Esophagus squamous epithelium (tissue), 5 donors: ENCODE data around the gene SIL1. TPM values are rescaled to one million over a fixed set of nuclear protein-coding genes. Genes with fewer than 3 reads are reported as not detected.

Experiments used
- DNase-seq: peaks from one replicate; lab custom pipeline; 2025; lab: John Stamatoyannopoulos, UW
- H3K27ac ChIP-seq, 4 donors: fragments of 200-600 bp; sonication (generic); one replicate each; pipeline ENCODE4 v1.5.1; 2016 to 2019; ENCODE audit warnings: mild to moderate bottlenecking in 1 of 4
- H3K27me3 ChIP-seq, 4 donors: fragments of 200-600 bp; sonication (generic); 1 replicate in 3 of 4; 2 replicates in 1 of 4; pipeline versions ENCODE4 v1.5.1 to v1.6.0; 2017 to 2021; ENCODE audit warnings: antibody characterized with exemption in 1 of 4
- H3K36me3 ChIP-seq, 3 donors: fragments of 200-600 bp; sonication (generic); one replicate each; pipeline ENCODE4 v1.5.1; 2016 to 2019
- H3K4me1 ChIP-seq, 3 donors: fragments of 200-600 bp; sonication (generic); one replicate each; pipeline ENCODE4 v1.5.1; 2017 to 2019
- H3K4me3 ChIP-seq, 4 donors: fragments of 200-600 bp; sonication (generic); 1 replicate in 3 of 4; 2 replicates in 1 of 4; pipeline ENCODE4 v1.5.1; 2016 to 2019; ENCODE audit warnings: mild to moderate bottlenecking in 2 of 4, moderate library complexity in 1 of 4
- H3K9me3 ChIP-seq, 3 donors: fragments of 200-600 bp; sonication (generic); one replicate each; pipeline ENCODE4 v1.5.1; 2016 to 2019
- CTCF ChIP-seq, 6 experiments: fragments of 450-650 bp in 4 of 6; fragments of 200-600 bp in 2 of 6; sonication (generic) in 2 of 6; IDR thresholded peaks; one replicate each; pipeline ENCODE4 v1.5.1; 2016 to 2019; ENCODE audit warnings: antibody characterized with exemption in 6 of 6, mild to moderate bottlenecking in 4 of 6, moderate library complexity in 4 of 6
- POLR2A ChIP-seq, 4 donors: fragments of 450-650 bp; IDR thresholded peaks; one replicate each; pipeline ENCODE4 v1.6.1; 2017; ENCODE audit warnings: antibody characterized with exemption in 4 of 4, mild to moderate bottlenecking in 4 of 4, moderate library complexity in 3 of 4
- WGBS, 2 donors: methylation state at CpG; one replicate each; pipeline ENCODE4 v1.1.5; 2018; 5-methylcytosine and 5-hydroxymethylcytosine counted together
- intact Hi-C: fragments of 100-400 bp; cut with DNase I; formaldehyde crosslinking; loops from one replicate; pipeline ENCODE4 v1.15.0; 2022
- total RNA-seq, 4 donors: library from RNA; depleted of rRNA; stranded (reverse); fragments of >200 nt; gene quantifications; one replicate each; pipeline ENCODE4 v1.1.0, GENCODE V29; 2016
- donor health status: DM: yes; HTN: yes; CAD: no.

SIL1 gene
- total RNA-seq, 4 donors from 2014 or later, result 18.0 to 34.6 (median 18.3) TPM

GRCh38 chr5:138911441-138911840, 286.7 kb downstream of the SIL1 start:
- intact Hi-C loops, result no loop called here
- no peak for DNase-seq
- no peaks in the 10 kb centered on the region for H3K27me3 ChIP-seq
- H3K9me3 ChIP-seq, result no peaks in the 10 kb centered on the region
- H3K36me3 ChIP-seq, result peaks cover 0 to 94% (median 0%) of the 10 kb centered on the region in 3 donors
- no peak overlapping the region for H3K4me3 ChIP-seq
- no peaks in the 10 kb centered on the region for H3K4me1 ChIP-seq
- H3K27ac ChIP-seq, result no peak overlapping the region
- TF ChIP-seq CTCF (IDR thresholded peaks at IDR 0.05) (no peak), POLR2A (IDR thresholded peaks at IDR 0.05) (no peak)

GRCh38 chr5:138910546-138911185, 287.5 kb downstream of the SIL1 start:
- Histone ChIP-seq H3K27me3 (no peaks in the 10 kb centered on the region), H3K36me3 (peaks cover 2 to 94% (median 5%) of the 10 kb centered on the region in 3 donors), H3K4me1 (no peaks in the 10 kb centered on the region), H3K4me3 (no peak overlapping the region), H3K27ac (no peak overlapping the region), H3K9me3 (no peaks in the 10 kb centered on the region)
- intact Hi-C loops, result no loop called here
- WGBS, 2 donors, result 87 to 90% methylated on average over 6 to 7 of the region's 7 CpGs
- DNase-seq, result no peak
- TF ChIP-seq POLR2A (IDR thresholded peaks at IDR 0.05) (no peak), CTCF (IDR thresholded peaks at IDR 0.05) (no peak)

GRCh38 chr5:138909734-138910133, 288.4 kb downstream of the SIL1 start:
- no peaks in the 10 kb centered on the region for H3K9me3 ChIP-seq
- peaks cover 3 to 94% (median 5%) of the 10 kb centered on the region in 3 donors for H3K36me3 ChIP-seq
- intact Hi-C loops, result no loop called here
- no peak for TF ChIP-seq POLR2A (IDR thresholded peaks at IDR 0.05)
- TF ChIP-seq CTCF (IDR thresholded peaks at IDR 0.05), result no peak
- no peak overlapping the region for H3K27ac ChIP-seq
- DNase-seq, result no peak
- no peaks in the 10 kb centered on the region for H3K4me1 ChIP-seq
- no peaks in the 10 kb centered on the region for H3K27me3 ChIP-seq
- 83 to 91% methylated on average over 2 of the region's 2 CpGs for WGBS, 2 donors
- no peak overlapping the region for H3K4me3 ChIP-seq

- no peak overlapping the region for H3K27ac ChIP-seq
- peaks cover 0 to 13% (median 0%) of the 10 kb centered on the region in 3 donors for H3K4me1 ChIP-seq
- no peaks in the 10 kb centered on the region for H3K27me3 ChIP-seq
- peaks cover 5 to 100% (median 6%) of the 10 kb centered on the region in 3 donors for H3K36me3 ChIP-seq
- H3K9me3 ChIP-seq, result no peaks in the 10 kb centered on the region
- no peak overlapping the region for H3K4me3 ChIP-seq
- intact Hi-C loops, result no loop called here
- no peak for DNase-seq
- WGBS, 2 donors, result 100% methylated on average over 1 of the region's 1 CpG
- TF ChIP-seq POLR2A (IDR thresholded peaks at IDR 0.05) (no peak), CTCF (IDR thresholded peaks at IDR 0.05) (no peak)
Observed at GRCh38 chr5:138905541-138905940, 292.6 kb downstream of the SIL1 start.

- no peaks in the 10 kb centered on the region for H3K27me3 ChIP-seq
- TF ChIP-seq POLR2A (IDR thresholded peaks at IDR 0.05) (no peak), CTCF (IDR thresholded peaks at IDR 0.05) (no peak)
- no peak overlapping the region for H3K27ac ChIP-seq
- H3K4me1 ChIP-seq, result peaks cover 0 to 13% (median 0%) of the 10 kb centered on the region in 3 donors
- no peak for DNase-seq
- H3K36me3 ChIP-seq, result peaks cover 5 to 97% (median 6%) of the 10 kb centered on the region in 3 donors
- WGBS, 2 donors, result 75 to 90% methylated on average over 10 of the region's 10 CpGs
- H3K4me3 ChIP-seq, result no peak overlapping the region
- intact Hi-C loops, result no loop called here
- no peaks in the 10 kb centered on the region for H3K9me3 ChIP-seq
Observed at GRCh38 chr5:138903130-138903775, 294.9 kb downstream of the SIL1 start.
